SW480 (cell line): Measurements from ENCODE around the gene DNMT3L.
"Not testable (repeated sequence)": the region's sequence is repeated elsewhere in the genome, so short reads cannot be mapped to it uniquely, and the experiment has no call there.

Experiments used
- DNase-seq: peaks from one replicate; pipeline ENCODE4 v3.0.0-alpha.2; 2016; ENCODE audit warnings: low spot score

DNMT3L gene

DNA sequence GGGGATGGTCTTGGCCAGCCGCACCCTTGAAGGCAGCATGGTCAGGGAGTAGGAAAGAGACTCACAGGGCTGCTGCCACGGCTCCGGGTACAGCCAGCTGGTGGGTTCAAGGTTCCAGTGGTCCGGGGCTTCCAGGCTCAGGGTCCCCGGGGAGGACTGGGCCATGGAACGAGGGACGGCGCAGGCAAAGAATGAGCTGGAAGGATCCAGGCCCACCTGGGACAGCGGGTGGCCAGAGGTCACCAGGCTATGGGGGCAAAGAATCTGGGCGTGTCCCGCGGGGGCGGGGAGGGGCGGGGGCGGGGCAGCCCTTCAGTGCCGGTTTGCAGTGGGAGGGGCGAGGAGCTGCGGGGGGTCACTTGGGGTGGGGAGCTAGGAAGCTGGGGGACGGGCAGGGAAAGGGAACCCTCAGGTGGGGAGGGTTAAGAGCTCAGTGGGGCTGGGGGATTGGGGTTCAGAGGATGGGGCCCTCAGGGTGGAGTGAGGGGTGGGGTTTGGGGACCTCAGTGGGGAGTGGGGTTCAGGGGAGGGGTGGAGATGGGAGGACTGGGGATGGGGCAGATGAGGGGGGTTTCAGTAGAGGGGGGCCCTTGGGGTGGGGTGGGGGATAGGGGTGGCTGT is at the start of gene DNMT3L:
DNMT3L (minus strand) TSS at position 223 of the 621 bp plus-strand sequence. CDS start 638 bp downstream, outside the sequence.
- no peak for DNase-seq

DNA sequence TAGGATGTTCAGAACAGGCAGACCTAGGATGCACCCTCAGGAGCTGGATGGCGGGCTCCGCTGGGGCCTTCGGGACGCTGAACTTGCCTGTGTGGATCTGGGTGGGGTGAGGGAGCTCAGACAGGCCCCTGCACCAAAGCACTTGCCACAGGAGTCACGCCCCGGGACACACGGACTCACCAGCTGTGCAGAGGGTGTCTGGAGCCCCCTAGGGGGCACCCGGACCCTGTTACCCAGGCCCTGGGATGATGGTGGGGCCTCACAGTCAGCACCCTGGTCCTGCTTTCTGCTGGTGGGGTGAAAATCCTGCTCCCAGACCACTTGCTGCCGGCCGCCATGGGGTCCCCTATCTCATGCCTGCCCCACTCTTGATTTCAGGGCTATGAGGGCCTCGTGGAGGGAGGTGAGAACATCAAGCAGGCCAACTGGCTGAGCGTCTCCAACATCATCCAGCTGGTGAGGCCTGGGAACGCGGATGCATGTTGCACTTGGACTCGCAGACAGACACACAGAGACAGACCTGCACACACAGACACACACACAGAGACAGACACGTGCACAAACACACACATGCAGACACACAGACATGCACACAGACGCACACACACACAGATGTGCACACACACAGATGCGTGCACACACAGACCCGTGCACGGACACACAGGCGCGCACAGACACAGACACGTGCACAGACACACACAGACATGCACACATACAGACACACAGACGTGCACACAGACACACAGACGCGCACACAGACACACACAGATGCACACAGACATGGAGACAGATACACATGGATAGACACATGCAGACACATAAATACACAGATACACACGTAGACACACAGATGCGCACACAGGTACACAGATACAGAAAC is 49.2 kb upstream of the DNMT3L start:
- no peak for DNase-seq

- no peak for DNase-seq
Measured at GRCh38 chr21:44306936-44307704, 45.4 kb upstream of the DNMT3L start.

DNA sequence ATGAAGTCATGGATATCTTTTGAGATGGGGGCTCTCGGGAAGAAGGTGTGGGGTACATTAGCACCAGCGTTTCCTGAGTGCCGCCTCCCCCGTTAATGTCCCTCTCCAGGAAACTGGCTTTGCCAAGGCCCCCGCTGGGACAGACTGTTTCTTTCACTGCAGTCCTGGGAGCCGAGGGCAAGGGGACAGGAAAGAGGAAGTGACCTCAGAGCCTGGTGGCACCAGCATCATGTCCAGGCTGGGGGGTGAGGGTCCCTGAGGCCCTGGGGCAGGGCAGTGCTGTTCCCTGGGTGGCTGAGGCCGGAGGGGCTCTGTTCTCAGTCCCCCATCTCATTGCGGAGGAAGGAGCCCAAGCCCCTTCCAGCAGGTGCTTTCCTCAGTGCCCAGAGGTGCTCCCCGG is 44.0 kb upstream of the DNMT3L start:
- no peak for DNase-seq

DNA sequence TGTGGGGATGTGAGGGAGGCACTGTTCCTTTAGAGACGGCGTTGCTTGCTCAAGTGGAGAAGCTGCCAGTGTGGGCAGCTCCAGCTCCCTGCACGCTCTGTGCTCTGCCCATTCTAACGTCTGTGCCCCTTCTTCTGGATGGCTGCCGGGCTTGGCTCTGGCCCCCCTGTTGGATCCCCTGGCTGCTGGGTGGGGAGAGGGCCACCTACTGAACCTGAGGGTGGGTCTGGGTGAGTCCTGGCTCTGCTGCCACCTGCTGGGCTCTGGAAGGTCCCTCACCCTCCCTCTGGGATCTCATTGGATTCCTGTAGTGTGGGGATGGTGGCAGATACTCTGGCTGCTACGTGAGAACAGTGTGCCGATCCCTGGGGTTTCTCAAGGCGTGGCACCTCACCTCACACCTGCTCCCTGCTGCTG is 43.2 kb upstream of the DNMT3L start:
- peak; percentile 36 for DNase-seq

DNA sequence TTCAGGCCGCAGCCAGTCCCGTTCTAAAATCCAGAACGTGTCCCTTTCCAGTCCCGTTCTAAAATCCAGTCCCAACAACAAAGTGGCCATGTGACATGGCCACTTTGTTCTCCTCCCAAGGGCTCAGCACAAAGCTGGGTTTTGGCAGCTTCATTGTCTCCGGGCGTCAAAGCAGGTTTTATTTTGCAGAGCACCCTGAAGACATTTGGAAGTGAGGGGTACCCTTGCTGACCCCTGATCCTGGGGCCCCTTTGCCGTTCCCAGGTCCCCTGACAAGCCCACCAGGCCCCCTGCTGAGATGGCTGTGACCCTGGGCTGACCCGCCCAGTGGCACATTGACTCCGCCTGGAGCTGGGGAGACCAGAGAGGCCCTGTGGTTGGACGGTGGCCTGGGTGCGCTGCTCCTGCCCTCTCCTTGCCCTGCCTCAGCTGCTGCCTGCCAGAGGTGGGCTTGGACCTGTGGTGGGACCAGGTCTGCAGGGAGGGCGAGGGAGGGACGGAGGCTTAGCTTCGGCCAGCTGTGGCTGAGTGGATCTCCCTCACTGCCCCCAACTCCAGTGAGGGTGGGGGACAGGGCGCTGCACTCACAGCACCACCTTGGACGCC is 42.4 kb upstream of the DNMT3L start:
- no peak for DNase-seq

GRCh38 chr21:44303490-44303981 is 41.8 kb upstream of the DNMT3L start:
- DNase-seq, result no peak

DNA sequence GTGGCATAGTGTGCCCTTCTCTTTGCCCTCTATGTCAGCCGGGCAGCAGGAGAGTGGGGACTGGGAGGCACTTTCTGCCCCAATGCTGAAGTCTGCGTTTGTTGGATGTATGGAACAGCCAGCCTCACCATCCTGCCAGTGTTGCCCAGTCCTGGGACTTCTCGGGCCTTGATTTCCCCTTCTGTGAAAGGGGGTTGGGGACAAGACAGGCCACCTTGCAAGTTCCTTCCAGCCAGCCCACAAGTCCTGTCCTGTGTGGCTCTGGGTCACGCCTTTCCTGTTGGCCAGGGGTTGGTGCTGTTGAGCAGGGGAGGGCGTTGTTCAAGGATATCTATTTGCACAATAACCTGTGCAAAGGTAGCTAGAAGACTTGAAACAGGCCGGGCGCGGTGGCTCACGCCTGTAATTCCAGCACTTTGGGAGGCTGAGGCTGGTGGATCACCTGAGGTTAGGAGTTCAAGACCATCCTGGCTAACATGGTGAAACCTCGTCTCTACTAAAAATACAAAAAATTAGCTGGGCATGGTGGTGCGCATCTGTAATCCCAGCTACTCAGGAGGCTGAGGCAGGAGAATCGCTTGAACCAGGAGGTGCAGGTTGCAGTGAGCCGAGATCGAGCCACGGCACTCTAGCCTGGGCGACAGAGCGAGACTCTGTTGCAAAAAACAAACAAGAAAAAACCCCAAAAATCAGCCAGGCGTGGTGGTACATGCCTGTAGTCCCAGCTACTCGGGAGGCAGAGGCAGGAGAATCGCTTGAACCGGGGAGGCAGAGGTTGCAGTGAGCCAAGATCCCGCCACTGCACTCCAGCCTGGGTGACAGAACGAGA is 41.1 kb upstream of the DNMT3L start:
- DNase-seq, result not testable (repeated sequence)

- DNase-seq, result no peak
Measured at GRCh38 chr21:44301961-44302406, 40.3 kb upstream of the DNMT3L start.

- no peak for DNase-seq
Measured at GRCh38 chr21:44301141-44301540, 39.4 kb upstream of the DNMT3L start.

GRCh38 chr21:44300262-44300959 is 38.7 kb upstream of the DNMT3L start:
- peak; percentile 31 for DNase-seq

GRCh38 chr21:44299458-44300261 is 38.0 kb upstream of the DNMT3L start, which contains the start of gene PFKL:
PFKL (plus strand) TSS chr21:44300053; CDS start chr21:44300106, 53 bp downstream.
- DNase-seq, result peak; percentile 48

DNA sequence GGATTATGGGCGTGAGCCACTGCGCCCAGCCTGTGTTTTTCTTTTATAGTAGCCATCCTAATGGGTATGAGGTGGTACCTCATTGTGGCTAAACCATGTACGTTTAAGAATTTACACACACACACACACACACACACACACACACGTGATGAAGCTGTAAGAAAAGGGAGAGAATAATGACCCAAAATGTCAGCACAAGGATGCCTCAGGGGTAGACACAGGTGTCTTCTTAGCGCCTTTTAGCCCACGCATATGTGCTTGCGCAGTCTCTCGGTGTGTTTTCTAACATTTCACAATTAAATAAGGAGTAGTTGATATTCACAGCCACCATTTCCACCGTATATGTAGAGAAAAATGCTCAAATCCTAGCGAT is 37.4 kb upstream of the DNMT3L start:
- DNase-seq, result no peak

- no peak for DNase-seq
Measured at GRCh38 chr21:44298301-44298700, 36.6 kb upstream of the DNMT3L start.

DNA sequence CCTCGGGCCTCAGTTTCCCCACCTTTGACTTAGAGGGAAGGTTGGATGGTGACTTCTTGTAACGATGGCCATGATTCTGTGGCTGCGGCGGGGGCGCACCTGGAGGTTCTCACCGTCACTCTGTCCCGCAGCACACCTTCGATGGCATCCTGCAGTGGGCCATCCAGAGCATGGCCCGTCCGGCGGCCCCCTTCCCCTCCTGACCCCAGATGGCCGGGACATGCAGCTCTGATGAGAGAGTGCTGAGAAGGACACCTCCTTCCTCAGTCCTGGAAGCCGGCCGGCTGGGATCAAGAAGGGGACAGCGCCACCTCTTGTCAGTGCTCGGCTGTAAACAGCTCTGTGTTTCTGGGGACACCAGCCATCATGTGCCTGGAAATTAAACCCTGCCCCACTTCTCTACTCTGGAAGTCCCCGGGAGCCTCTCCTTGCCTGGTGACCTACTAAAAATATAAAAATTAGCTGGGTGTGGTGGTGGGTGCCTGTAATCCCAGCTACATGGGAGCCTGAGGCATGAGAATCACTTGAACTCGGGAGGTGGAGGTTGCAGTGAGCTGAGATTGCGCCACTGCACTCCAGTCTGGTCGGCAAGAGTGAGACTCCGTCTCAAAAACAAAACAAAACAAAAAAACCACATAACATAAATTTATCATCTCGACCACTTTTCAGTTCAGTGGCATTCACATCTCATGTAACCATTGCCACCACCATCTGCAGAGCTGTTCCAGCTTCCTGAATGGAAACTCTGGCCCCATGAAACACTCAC is 36.0 kb upstream of the DNMT3L start:
- DNase-seq, result peak; percentile 80

GRCh38 chr21:44296916-44297315 is 35.2 kb upstream of the DNMT3L start:
- DNase-seq, result no peak

- no peak for DNase-seq
Measured at GRCh38 chr21:44296103-44296519, 34.4 kb upstream of the DNMT3L start.

DNA sequence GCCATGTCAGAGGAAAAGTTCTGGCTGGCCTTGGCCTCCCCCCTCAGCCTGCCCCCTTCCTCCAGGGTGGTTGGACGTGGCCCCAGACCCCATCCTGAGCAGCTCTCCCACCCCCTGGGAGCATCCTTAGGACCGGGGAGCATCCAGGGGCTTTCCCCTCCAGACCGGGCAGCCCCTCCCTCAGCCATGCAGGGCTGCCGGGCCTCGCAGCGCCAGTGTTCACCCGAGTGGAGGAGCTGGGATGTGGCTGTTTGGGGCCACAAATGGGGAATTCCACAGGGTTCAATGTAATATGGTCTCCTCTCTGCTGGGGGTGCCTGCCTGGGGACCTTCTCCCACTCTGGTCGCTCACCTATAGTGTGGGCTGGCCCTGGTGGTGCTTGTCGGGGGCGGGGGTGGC is 33.9 kb upstream of the DNMT3L start:
- DNase-seq, result no peak

DNA sequence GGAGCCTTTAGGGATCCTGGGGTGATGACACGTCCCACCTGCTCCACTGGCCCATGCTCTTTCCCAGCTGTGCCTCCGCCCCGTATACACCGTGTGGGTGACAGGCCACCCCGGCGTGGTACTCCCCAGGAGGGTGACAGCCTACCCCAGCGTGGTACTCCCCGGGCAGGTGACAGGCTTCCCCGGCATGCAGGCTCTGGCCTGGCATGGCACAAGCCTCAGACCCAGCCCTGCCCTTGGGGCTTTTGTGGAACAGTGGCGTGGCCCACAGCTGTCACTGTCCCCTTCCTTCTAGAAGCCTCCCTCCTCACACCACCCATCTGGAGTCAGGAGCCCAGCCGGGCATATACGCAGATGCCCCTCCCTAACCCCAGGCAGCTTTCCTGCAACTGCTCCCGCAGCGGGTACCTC is 33.5 kb upstream of the DNMT3L start:
- no peak for DNase-seq
